HUDEP-2 (cell line): ENCODE results near the gene PDE6A.
"Not testable (repeated sequence)": the region's sequence is repeated elsewhere in the genome, so short reads cannot be mapped to it uniquely, and the experiment has no call there.

Experiments used
- DNase-seq, 76 experiments: peaks; one replicate each; lab custom pipeline; 2025; ENCODE audit not compliant: unreplicated experiment in 76 of 76; lab: John Stamatoyannopoulos, UW

PDE6A gene

DNA sequence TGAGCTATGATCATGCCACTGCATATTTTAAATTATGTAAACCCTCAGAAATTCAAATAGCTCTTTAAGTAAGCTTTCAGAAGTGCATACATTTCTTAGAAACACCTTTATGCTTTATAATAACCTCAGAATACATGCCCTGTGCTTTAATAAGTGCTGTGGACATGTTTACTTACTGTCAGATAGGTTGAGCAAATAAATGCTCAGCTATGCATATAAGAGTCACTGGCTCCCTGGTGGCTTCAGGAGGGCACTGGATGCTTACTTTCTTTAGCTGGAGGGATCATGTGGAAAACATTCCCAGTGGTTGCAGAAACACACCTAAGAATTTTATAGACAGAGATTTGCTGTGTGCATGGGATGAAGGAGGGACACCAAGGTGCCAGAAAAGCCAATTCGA is 74.4 kb downstream of the PDE6A start:
- no peak for DNase-seq

DNA sequence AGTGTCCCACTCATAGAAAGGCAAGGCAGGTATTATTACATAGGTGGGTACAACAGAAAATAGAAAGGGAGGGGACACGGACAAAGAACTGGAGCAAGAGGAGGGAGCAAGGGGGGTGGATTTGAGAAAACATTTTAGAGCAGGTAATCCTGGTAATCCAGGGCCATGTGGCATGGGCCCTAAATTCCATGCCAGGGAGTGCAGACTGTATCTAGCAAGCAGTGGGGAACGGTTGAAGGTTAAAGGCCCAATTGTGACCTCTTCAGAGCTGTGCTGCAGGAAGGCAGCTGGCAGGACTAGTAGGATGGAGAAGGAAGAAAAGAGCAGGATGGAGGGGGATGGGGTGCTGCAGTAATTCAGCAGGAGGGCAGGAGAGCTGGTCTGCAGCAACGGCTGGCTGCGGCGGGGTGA is 75.2 kb downstream of the PDE6A start:
- no peak for DNase-seq

DNA sequence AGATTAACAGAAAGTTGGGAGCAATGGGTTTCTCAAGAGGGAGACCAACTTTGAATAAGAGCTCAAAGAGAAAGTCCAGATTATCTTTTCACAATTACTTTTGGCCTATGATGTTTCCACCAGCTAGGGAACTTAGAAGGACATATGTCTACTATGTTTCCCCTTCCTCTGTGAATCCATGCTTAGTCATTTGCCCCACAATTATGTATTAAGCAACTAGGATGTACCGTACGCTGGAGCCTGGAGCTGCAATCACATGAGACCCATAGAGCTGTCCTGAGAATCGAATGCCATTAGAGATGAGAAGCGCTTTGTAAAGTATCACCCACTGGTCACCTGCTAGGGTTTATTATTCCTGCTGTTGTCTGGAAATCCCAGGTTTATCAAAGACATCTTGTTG is 78.8 kb downstream of the PDE6A start:
- no peak for DNase-seq

DNA sequence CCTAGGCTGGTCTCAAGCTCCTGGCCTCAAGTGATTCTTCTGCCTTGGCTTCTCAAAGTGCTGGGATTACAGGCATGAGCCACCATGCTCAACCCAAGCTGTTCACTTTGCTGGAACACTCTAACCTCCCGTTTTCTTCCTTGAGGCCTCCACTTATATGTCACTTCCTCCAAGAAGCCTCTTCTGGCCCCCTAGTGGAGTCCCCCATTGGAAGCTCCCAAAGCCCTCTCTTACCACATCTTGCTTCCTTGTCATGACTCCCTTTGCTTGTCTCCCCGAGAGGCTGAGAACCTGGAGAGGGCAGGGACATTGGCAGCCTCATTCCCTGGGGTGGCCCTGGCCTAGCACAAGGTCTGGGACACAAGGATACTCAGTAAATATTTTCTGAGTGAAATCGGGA is 80.8 kb downstream of the PDE6A start:
- DNase-seq: no peak

DNA sequence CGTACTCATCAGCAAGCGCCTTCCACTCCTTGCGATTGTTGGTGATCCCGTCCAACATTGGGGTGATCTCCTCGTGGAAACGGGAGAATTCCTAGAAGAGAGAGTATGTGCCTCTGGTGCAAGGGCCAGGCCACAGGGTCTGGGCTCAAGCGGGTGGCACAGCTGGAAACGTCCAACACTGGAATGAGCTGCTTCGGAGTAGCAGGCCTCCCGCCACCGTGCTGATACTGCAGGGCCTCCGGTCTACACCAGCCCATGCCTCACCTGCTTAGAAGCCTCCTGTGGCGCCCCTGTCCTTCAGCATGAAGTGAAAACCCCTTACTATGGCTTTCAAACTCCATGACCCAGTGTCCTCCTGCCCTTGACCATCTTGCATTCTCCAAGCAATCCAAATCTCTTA is 81.4 kb downstream of the PDE6A start:
- no peak for DNase-seq

DNA sequence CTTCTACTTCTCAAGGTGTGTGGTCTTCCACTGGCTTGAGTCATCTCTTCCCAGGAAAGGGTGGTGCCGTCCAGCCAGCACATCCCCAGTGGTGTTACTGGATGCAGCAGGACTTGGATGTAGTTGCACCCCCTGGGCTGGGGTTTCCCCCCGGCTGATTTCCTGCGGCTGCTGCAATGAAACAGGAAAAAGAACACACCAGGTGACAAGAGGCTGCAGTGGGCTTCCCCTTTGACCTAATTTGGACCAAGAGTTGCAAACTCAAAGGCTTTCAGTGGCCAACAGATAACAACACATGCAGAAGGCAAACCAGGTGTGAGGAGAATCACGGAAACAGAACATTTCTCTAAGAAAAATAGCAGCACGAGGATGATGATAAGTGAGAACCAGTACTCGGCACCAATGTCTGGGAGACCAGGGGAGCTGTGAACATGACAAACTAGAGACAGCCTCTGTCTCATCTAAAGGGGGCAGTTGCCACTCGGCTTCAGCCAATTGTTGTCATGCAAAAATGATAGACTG is 83.7 kb downstream of the PDE6A start:
- DNase-seq: no peak

DNA sequence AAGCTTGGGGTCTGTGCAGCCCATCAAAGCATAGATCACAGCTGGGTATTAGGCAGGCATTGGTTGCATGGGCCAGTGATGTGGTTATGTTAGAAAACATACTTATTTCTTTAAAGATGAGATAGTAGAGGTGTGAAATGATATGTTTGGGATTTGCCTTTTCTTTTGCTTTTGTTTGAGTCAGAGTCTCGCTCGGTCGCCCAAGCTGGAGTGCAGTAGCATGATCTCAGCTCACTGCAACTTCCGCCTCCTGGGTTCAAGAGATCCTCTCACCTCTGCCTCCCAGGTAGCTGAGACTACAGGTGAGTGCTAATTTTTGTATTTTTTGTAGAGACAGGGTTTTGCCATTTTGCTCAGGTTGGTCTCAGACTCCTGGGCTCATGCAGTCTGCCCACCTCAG is 84.8 kb downstream of the PDE6A start:
- no peak for DNase-seq

DNA sequence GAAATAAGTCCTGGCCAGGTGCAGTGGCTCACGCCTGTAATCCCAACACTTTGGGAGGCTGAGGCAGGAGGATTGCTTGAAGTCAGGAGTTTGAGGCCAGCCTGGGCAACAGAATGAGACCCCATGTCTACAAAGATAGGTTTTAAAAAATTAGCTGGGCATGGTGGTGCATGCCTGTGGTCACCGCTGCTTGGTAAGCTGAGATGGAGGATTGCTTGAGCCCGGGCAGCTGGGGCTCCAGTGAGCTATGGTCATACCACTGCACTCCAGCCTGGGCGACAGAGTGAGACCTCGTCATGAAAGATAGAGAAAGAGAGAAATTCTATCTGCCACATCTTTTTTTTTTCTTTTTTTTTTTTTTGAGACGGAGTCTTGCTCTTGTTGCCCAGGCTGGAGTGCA is 86.1 kb downstream of the PDE6A start:
- DNase-seq: not testable (repeated sequence)

DNA sequence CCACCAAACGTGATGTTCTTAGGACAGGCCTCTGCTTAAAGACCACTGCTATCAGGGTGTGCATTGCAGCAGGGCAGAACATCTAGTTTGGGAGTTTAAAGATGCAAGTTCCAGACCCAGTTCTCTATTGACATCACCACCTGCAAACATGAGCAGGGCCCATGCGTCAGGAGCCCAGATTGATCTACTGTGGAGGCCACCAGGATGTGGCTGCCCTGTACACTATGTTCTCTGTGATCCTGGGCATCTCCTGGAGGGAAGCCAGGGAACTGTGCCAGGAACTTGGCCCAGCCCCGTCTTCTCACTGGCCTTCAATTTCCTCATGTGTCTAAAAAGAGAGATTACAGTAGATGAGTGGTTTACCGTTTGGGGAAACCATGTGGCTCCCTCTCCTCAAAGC is 87.1 kb downstream of the PDE6A start:
- DNase-seq: peak in 74 of 76 experiments; percentile 26 to 95 (median 84)

DNA sequence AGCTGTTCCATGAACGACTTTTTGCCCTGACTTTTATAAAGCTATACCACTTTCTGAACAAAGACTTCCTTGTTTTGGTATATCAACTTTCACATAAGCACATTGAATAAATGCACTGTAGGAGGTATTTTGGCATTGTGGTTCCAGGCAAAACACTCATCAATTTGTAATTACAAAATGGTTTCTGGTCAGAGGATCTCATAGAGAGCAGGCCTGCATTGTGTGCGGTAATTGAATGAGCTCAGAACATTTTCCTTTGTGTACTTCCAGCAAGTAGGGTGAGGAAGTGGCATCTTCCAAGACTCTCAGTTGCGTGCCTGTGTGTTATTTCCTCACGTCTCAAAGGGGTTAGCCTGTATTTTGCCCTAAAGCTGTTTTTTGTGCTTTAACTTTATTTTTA is 89.2 kb downstream of the PDE6A start:
- no peak for DNase-seq

DNA sequence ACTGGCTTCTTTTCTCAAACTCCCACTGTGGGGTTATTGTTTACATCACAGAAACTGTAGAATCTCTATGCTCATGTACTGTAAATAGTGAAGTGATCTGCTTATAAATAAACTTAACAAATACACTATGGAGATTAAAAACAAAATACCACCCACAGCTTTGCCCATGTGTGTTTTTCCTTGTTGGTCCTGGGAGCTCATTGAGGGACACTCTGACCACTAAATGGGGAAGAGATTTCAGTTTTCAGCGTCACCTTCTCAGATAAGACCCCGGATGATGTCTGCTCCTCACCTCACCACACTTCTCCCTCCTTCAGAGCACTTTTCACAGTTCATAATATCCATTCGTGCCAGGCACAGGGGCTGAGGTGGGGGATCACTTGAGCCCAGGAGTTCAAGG is 89.7 kb downstream of the PDE6A start:
- no peak for DNase-seq

DNA sequence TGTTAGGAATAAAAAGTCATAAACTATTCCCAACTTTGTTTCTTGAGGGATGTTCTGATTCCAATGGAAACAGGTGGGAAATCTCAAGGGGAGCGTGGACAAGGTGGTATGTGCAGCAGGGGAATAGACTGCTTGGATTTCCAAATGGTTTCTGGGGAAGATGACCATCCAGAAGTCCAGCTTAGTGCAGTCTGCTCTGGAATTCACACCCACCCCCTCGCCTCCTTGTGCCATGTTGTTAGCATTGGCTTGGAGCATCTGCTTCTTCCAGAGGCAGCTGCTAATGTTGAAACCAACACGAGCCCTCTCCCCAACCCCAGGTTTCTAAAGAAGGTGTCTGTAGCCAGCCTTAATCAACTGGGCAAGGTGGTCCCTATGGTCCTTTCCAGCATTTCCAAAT is 90.9 kb downstream of the PDE6A start:
- DNase-seq: no peak

DNA sequence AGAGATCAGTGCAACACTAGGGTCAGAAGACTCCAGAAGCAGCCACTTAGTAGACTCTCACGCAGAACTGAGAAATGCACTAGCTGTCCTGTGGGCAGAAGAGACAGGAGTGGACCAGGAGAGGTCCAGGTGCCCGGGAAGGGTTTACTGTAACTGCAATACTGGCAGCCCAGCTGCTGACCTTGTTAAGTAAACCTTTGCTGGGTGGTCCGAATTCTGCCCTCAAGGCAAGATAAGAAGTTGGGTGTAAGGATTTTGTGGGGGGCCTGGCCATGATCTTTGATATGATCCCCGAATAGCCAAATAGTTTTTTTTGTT is 91.3 kb downstream of the PDE6A start:
- no peak for DNase-seq

DNA sequence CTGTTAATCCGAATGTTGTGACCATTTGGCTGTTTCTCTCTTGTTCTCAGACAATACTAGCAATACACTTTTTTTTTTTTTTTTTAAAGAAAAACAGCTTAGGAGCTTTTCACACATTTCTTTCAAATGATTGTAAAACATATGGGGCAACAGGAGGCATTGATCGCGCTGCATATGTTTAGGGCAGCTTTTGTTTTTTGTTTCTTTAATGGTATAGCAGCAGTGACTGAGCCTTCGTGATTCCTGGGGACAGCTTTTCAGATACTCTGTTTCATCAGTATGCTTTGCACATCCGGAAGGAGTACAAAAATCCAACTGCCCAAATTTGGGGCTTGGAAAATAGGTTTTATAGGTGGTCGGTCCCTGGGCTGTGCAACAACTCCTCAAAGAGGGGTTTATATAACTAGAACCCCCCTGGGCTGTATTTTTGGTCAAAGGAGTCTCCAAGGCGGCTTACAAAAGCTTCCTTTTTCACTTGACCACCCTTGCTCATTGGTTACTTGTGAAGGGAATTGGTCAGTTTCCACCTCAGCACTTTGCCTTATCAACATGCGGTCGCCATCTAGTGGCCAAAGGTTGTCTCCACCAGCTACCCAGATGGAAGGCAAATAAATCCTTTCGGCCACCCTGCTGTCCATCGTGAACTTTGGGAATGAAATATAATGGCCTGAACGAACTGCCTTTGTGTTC is 91.8 kb downstream of the PDE6A start:
- peak in 51 of 76 experiments; percentile 6 to 65 (median 32) for DNase-seq

DNA sequence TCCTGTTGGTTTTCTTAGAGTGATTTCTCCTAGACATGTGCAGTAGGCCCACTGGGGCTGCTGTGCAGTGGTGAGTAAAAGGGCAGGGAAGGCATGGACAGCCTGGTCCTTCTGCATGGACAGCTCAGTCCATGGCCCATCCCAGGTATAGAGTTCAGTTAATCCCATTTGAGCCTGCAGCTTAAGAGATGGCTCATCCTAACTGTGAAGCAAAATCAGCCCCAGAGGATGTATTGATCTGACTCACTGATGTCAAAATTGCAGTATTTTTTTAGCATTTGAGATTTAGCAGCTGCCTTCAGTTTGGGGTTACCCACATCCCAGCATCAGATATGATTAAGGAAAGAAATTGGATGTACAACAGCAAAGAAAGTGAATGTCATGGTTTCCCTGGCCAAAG is 93.4 kb downstream of the PDE6A start:
- DNase-seq: no peak

DNA sequence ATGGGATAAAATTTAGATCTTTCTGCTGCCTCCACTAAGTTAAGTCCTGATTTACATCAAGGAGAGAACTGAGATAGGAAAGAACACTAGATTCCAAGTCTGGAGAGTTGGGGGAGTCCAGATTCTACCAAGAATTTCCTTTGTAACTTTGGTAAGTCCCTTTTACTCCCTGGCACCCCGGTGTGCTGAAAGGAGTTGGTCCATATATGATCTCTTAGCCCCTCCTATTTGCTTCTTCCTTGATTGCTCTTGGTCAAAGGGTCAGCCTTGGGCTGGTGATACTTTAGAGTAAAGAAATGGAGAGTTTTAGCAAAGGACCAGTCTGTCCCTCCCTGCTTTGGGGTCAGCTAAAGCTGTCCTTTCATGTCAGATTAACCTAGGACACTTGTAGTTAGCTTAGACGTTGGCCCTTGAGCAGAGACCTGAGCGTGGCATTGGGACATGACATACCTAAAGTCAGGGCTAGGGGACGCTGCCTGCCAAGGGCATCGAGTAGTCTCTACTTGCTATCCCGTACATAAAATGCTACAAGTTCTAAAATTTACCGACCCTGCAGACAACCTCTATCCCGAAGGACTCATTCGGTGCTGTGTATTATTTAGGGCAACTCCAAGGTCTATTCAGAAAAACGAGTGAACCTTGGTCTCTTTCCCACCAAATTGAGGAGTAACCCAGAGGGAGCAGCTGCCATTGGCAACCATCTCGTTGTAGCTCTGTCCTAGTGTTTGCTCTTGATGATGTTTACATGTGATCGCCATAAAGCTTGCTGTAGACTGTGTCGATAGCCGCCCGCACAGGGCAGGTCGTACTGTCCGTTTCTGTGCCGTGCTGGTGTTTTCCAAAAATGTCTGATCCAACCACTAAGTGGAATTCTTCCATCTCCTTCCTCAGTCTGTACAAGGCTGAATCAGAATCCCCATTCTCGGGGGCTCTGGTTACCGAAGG is 94.4 kb downstream of the PDE6A start:
- no peak for DNase-seq

DNA sequence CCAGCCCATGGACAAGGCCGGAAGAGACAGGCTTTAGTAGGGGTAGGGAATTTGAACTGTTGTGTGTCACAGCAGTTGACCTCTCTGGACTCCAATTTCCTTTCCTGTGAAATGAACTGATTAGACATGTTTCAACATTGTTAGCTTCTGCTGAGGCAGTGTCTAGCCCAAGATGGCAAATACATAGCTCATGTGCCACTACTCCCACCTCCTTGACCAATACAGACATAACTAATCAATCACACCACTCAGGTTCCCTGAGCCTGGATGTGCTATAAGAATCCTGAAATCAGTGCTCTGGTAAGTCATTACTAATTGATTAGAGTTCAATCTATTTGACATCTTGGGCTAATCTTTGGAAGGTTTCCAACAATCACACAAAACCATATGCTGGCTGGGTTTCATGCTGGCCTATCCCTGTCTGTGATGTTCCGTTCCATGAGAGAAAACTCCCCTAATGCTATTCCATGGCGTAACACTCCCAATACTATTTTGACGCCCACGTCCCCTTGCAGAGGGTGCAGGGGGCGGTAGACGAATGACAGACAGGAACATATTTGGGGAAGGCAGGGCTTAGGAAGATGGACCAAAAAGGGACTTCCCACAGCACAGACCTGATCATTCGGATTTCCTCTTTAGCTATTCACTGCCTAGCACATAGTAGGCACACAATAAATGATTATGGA is 95.2 kb downstream of the PDE6A start:
- no peak for DNase-seq

DNA sequence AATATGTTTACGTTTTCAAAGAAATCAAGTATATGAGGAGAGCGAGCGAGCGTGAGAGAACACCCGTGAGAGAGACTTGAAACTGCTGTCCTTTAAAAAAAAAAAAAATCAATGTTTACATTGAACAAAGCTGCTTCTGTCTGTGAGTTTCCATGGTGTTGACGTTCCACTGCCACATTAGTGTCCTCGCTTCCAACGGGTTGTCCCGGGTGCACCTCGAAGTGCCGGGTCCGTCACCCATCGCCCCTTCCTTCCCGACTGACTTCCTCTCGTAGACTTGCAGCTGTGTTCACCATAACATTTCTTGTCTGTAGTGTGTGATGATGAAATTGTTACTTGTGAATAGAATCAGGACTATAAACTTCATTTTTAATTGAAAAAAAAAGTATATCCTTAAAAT is 97.0 kb downstream of the PDE6A start:
- DNase-seq: no peak

DNA sequence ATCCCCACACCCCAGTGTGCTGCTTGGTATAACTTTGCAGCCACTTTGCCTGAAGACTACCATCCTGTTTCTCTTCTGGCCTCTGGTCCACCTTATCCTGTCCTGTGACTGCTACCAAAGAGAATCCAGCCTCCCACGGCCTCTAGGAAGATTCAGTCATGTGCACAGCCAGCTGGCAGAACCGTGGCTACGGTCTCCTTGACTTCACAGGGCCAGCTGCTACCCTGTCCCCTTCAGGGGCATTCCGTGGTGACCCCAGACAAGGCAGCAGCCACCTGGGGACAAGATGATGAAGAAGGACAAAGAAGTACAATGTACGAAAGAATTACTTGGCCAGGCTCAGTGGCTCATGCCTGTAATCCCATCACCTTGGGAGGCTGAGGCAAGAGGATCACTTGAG is 98.6 kb downstream of the PDE6A start:
- DNase-seq: no peak

DNA sequence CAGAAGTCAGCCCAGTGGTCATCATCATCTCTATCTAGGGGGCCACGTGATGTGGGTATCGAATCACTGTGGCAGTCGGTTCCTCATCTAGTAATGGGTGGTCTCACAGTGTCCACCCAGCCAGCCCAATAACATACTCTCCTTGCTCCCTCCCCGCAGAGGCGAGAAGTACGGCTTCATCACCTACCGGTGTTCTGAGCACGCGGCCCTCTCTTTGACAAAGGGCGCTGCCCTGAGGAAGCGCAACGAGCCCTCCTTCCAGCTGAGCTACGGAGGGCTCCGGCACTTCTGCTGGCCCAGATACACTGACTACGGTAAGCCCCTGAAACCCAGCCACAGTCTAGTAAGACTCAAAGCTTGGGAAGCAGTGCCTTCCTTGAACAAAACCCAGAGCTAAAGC is 99.0 kb downstream of the PDE6A start:
- no peak for DNase-seq
